Testis (tissue), 3 donors: ENCODE results near the gene LCOR. TPM values are rescaled to one million over a fixed set of nuclear protein-coding genes. Genes with fewer than 3 reads are reported as not detected.

Source experiments
- DNase-seq: peaks from one replicate; pipeline ENCODE4 v3.0.0-alpha.2; 2019
- H3K27ac ChIP-seq, 2 donors: fragments of 200-600 bp; sonication (generic); one replicate each; pipeline ENCODE4 v1.5.1; 2019
- H3K27me3 ChIP-seq: fragments of 200-600 bp; sonication (generic); one replicate; pipeline ENCODE4 v1.5.1; 2019
- H3K36me3 ChIP-seq: fragments of 200-600 bp; sonication (generic); one replicate; pipeline ENCODE4 v1.5.1; 2017; ENCODE audit warnings: low read depth; ENCODE audit errors: missing control alignments
- H3K4me1 ChIP-seq: fragments of 200-600 bp; sonication (generic); one replicate; pipeline ENCODE4 v1.5.1; 2019
- H3K4me3 ChIP-seq, 2 donors: fragments of 200-600 bp; sonication (generic); one replicate each; pipeline ENCODE4 v1.5.1; 2017 to 2019
- H3K9me3 ChIP-seq: fragments of 200-600 bp; sonication (generic); one replicate; pipeline ENCODE4 v1.5.1; 2017
- CTCF ChIP-seq, 3 experiments: fragments of 450-650 bp in 2 of 3; fragments of 200-600 bp in 1 of 3; sonication (generic) in 1 of 3; IDR thresholded peaks; one replicate each; pipeline ENCODE4 v1.5.1; 2016 to 2019; ENCODE audit warnings: antibody characterized with exemption in 3 of 3, mild to moderate bottlenecking in 2 of 3, moderate library complexity in 1 of 3
- POLR2A ChIP-seq: fragments of 450-650 bp; IDR thresholded peaks from one replicate; pipeline ENCODE4 v1.6.1; 2017; ENCODE audit warnings: antibody characterized with exemption, mild to moderate bottlenecking, moderate library complexity
- whole genome bisulfite sequencing, 2 donors: methylation state at CpG; one replicate each; pipeline ENCODE4 v1.1.5; 2018; 5-methylcytosine and 5-hydroxymethylcytosine counted together
- intact Hi-C: fragments of 100-400 bp; cut with DNase I; formaldehyde crosslinking; loops from one replicate; pipeline ENCODE4 v1.15.1; 2023; ENCODE audit warnings: low total_unique reads
- polyA plus RNA-seq: library from polyadenylated mRNA; stranded (reverse); fragments of 350-450 nt; fragmentation: Illumina TruSeq; extraction: RNeasy Lipid Tissue Mini Kit (QIAGEN cat#74804); gene quantifications from one replicate; pipeline ENCODE4 v1.2.3, GENCODE V29; 2014; ENCODE audit warnings: low read depth, low replicate concordance; ENCODE audit not compliant: insufficient read depth
- total RNA-seq, 2 donors: library from RNA; depleted of rRNA; stranded (reverse); fragments of >200 nt; gene quantifications; one replicate each; pipeline ENCODE4 v1.2.3, GENCODE V29; 2016

LCOR gene
- total and polyA plus RNA-seq, 3 donors from 2014 or later, result 11.6 to 68.3 (median 40.0) TPM

- no peaks in the 10 kb centered on the region for H3K27me3 ChIP-seq
- no peak overlapping the region for H3K27ac ChIP-seq
- DNase-seq, result peak; percentile 89
- H3K4me3 ChIP-seq, result no peak overlapping the region
- WGBS, 2 donors, result 41% methylated on average over 27 to 30 of the region's 30 CpGs
- no peaks in the 10 kb centered on the region for H3K36me3 ChIP-seq
- no peaks in the 10 kb centered on the region for H3K9me3 ChIP-seq
- intact Hi-C loops, result no loop called here
- TF ChIP-seq POLR2A (no peak), CTCF (IDR thresholded peaks at IDR 0.05) (peak; percentile 70 to 88 (median 85))
- H3K4me1 ChIP-seq, result peaks cover 8% of the 10 kb centered on the region
Observed at GRCh38 chr10:97037365-97038361, 205.6 kb downstream of the LCOR start.

GRCh38 chr10:97038688-97039087 lies 206.6 kb downstream of the LCOR start:
- H3K4me3 ChIP-seq, result no peak overlapping the region
- H3K27ac ChIP-seq, result no peak overlapping the region
- TF ChIP-seq POLR2A, result no peak
- no peak for TF ChIP-seq CTCF (IDR thresholded peaks at IDR 0.05)
- H3K4me1 ChIP-seq, result peaks cover 8% of the 10 kb centered on the region
- no peaks in the 10 kb centered on the region for H3K36me3 ChIP-seq
- no peaks in the 10 kb centered on the region for H3K27me3 ChIP-seq
- H3K9me3 ChIP-seq, result no peaks in the 10 kb centered on the region
- 91 to 95% methylated on average over 7 of the region's 7 CpGs for WGBS, 2 donors
- no peak for DNase-seq
- intact Hi-C loops, result no loop called here

DNA sequence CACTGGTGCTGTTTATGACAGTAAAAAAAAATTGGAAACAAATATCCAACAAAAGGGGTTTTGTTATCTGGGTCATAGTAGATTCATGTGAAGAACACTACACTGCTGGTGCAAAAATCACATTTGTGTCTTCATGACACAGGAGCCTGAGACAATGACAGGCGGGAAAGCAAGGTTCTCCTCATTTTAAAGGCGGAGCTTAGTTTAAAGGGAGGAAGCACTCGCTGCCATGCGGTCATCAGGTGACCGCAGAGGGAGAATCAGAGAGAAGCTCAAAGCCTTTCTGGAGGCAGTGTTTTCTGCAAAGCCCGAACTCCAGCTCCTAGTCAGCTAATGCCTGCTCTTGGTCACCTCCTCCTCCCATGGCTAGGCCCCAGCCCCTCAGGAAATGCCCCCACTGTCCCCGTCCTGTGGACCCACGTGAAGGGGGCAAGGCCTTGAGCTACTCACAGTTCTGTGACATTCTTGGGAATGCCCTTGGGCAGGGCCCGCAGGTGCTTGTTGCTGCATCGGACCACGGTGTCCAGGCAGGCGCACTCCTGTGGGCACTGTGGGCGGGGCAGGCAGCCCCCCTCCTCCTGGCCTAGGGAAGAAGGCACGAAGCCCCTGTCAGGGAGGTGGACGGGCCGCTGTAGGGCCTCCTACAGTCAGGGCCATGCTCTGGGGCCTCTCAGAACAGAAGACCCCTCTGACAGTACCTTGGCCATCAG lies 207.6 kb downstream of the LCOR start:
- no peaks in the 10 kb centered on the region for H3K9me3 ChIP-seq
- WGBS, 2 donors, result 82 to 89% methylated on average over 14 to 16 of the region's 16 CpGs
- DNase-seq, result no peak
- H3K4me1 ChIP-seq, result peaks cover 8% of the 10 kb centered on the region
- no peaks in the 10 kb centered on the region for H3K27me3 ChIP-seq
- no peak overlapping the region for H3K27ac ChIP-seq
- H3K36me3 ChIP-seq, result no peaks in the 10 kb centered on the region
- intact Hi-C loops, result no loop called here
- no peak for TF ChIP-seq CTCF (IDR thresholded peaks at IDR 0.05)
- no peak for TF ChIP-seq POLR2A
- no peak overlapping the region for H3K4me3 ChIP-seq

GRCh38 chr10:97040248-97040584 lies 208.1 kb downstream of the LCOR start:
- Histone ChIP-seq H3K36me3 (no peaks in the 10 kb centered on the region), H3K27ac (no peak overlapping the region), H3K4me1 (peaks cover 8% of the 10 kb centered on the region), H3K9me3 (no peaks in the 10 kb centered on the region), H3K27me3 (no peaks in the 10 kb centered on the region), H3K4me3 (no peak overlapping the region)
- intact Hi-C loops, result no loop called here
- TF ChIP-seq POLR2A (no peak), CTCF (IDR thresholded peaks at IDR 0.05) (no peak)
- WGBS, 2 donors, result 89 to 97% methylated on average over 3 to 9 of the region's 9 CpGs
- no peak for DNase-seq
